ENCODE data around the gene FOXD1. TPM values are rescaled to one million over a fixed set of nuclear protein-coding genes. Genes with fewer than 3 reads are reported as not detected.

The FOXD1 gene
- total and polyA plus RNA-seq, 2 donors (not counting 3 experiments of a cell fraction or from before 2014, with no cell fraction given): 0.06 to 0.20 TPM

DNA sequence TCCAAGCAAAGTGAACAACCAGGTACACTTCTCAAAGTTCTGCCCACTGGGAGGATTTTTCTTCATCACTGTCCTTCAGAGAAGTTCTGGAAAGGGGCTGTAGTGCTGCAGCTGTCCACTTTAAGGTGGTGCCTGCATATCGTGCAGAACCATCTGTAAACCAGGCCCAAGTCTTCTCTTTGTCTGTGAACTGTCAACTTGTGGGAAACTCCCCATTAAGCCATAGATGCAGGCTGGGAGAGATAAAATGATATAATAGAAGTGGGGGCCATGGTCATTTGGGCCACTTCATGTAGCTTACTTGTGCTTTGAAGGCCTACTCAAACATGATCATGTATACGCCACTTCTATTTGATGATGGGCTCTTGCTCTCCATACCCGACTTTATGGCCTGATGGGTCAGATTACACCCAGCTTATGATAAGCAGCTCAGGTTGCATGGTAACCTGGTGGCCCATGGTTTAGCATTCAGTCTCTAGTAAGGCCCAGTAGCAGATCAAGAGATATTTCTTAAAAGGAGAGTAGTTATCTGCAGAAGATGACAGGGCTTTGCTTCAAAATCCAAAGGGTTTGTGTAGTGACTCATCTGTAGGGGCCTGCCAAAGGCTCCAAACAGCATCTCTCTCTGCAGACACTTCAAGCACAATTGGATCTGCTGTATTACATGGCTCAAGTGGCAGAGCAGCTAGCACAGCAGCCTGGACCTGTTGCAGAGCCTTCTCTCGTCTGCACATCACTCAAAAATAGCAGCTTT is 34.0 kb upstream of the FOXD1 start:
- Histone ChIP-seq H3K4me1 (ENCODE audit: control insufficient read depth, extremely low read depth, insufficient read depth, low read length) (no peaks in the 10 kb centered on the region), H3K36me3 (ENCODE audit: control insufficient read depth in 2 of 2, extremely low read depth in 1 of 2, insufficient read depth in 2 of 2, low read length in 2 of 2) (no peaks in the 10 kb centered on the region), H3K4me3 (replicated peaks in 1 of 3; ENCODE audit: insufficient read depth in 1 of 3, low read depth in 1 of 3, low read length in 3 of 3) (no peak overlapping the region), H3K79me2 (ENCODE audit: control insufficient read depth, insufficient read depth, low read length) (no peaks in the 10 kb centered on the region), H3K4me2 (ENCODE audit: insufficient read depth, low read length) (no peak overlapping the region), H3K9ac (replicated peaks; ENCODE audit: extremely low read depth, insufficient read depth, low read length) (no peak overlapping the region), H3K9me3 (replicated peaks; ENCODE audit: control insufficient read depth, insufficient read depth, low read length) (no peaks in the 10 kb centered on the region), H3K27ac (ENCODE audit: insufficient read depth, low read depth, low read length) (no peak overlapping the region), H2AFZ (ENCODE audit: low read depth, low read length) (no peak overlapping the region), H3K9me1 (replicated peaks; ENCODE audit: control insufficient read depth, extremely low read depth, insufficient read depth, low read length) (no peaks in the 10 kb centered on the region), H3K27me3 (ENCODE audit: control insufficient read depth in 2 of 2, insufficient read depth in 2 of 2, low read length in 2 of 2) (peaks cover 46 to 57% of the 10 kb centered on the region in 2 experiments), H4K20me1 (replicated peaks; ENCODE audit: control insufficient read depth, extremely low read depth, insufficient read depth, low read length) (no peaks in the 10 kb centered on the region)
- ChIA-PET POLR2A (no interaction called here), CTCF (interaction anchor here (1.2 to 1.7 kb wide), 3 partner anchors 9 to 14 kb away, joined by 3 to 4 read pairs (median 3); no protein-coding TSS in a partner anchor)
- DNase-seq (ENCODE audit: low read depth, low spot score): no peak
- dilution Hi-C loops (cut with MboI; ENCODE audit: extremely low pct_ligation_motif_present, low sequenced_read_pairs) (no loop called here), intact Hi-C loops (cut with micrococcal nuclease) (no loop called here)
- no peak for FAIRE-seq
- BruUV-seq (replicated peaks): no TSS peak
- TF ChIP-seq, protein P1, sequence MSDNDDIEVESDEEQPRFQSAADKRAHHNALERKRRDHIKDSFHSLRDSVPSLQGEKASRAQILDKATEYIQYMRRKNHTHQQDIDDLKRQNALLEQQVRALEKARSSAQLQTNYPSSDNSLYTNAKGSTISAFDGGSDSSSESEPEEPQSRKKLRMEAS (IDR thresholded peaks at IDR 0.05; ENCODE audit: insufficient read depth, insufficient read length): no peak
- TF ChIP-seq POLR2AphosphoS5 (IDR thresholded peaks at IDR 0.05; ENCODE audit: insufficient read depth, low read depth, low read length) (no peak), JUN (IDR thresholded peaks at IDR 0.05; ENCODE audit: borderline replicate concordance, insufficient read depth, insufficient read length, low read depth) (no peak), GATA2 (IDR thresholded peaks at IDR 0.05; ENCODE audit: insufficient read depth, insufficient read length, low read depth, low read length) (no peak), POLR2A (IDR thresholded peaks at IDR 0.05; ENCODE audit: low read depth, low read length) (no peak), FOS (IDR thresholded peaks at IDR 0.05; ENCODE audit: borderline replicate concordance, insufficient read depth, low read length) (no peak), MYC (IDR thresholded peaks at IDR 0.05; ENCODE audit: low read depth, low read length) (no peak), EZH2 (IDR thresholded peaks at IDR 0.05; ENCODE audit: borderline replicate concordance, low read depth, low read length, severe bottlenecking) (no peak)
- TF ChIP-seq, protein P2, sequence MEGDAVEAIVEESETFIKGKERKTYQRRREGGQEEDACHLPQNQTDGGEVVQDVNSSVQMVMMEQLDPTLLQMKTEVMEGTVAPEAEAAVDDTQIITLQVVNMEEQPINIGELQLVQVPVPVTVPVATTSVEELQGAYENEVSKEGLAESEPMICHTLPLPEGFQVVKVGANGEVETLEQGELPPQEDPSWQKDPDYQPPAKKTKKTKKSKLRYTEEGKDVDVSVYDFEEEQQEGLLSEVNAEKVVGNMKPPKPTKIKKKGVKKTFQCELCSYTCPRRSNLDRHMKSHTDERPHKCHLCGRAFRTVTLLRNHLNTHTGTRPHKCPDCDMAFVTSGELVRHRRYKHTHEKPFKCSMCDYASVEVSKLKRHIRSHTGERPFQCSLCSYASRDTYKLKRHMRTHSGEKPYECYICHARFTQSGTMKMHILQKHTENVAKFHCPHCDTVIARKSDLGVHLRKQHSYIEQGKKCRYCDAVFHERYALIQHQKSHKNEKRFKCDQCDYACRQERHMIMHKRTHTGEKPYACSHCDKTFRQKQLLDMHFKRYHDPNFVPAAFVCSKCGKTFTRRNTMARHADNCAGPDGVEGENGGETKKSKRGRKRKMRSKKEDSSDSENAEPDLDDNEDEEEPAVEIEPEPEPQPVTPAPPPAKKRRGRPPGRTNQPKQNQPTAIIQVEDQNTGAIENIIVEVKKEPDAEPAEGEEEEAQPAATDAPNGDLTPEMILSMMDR (IDR thresholded peaks at IDR 0.05; ENCODE audit: extremely low read depth in 1 of 2, insufficient read depth in 1 of 2, low read depth in 1 of 2, low read length in 2 of 2): no peak
